ENCODE data around the gene PRAF2. TPM values are rescaled to one million over a fixed set of nuclear protein-coding genes. Genes with fewer than 3 reads are reported as not detected.

PRAF2 gene
- 14.8 TPM for total RNA-seq
- long read RNA-seq, transcript PRAF2-202 (3 exons, 1,334 nt), result major isoform, 11 of 13 reads
- long read RNA-seq, partial matches to known transcripts, result 1 of 13 reads
- long read RNA-seq, other reads (novel, unspliced or antisense), result 1 of 13 reads

- peak; percentile 96 for DNase-seq (ENCODE audit: low spot score)
- intact Hi-C loops (cut with DNase I), result no loop called here
These were observed at the start of gene PRAF2 for GRCh38 chrX:49073601-49074575. TSS of gene PRAF2 (minus strand) at chrX:49074002. CDS start at chrX:49073987, 15 bp downstream.

- DNase-seq (ENCODE audit: low spot score), result no peak
- intact Hi-C loops (cut with DNase I), result no loop called here
These were observed 48.7 kb upstream of the PRAF2 start for GRCh38 chrX:49122499-49122898.

- intact Hi-C loops (cut with DNase I), result no loop called here
These were observed 46.3 kb upstream of the PRAF2 start for GRCh38 chrX:49120091-49120490.

GRCh38 chrX:49117581-49117980 is 43.8 kb upstream of the PRAF2 start:
- no peak for DNase-seq (ENCODE audit: low spot score)

More at GRCh38 chrX:49120091-49120490, 46.3 kb upstream of the PRAF2 start:
- DNase-seq (ENCODE audit: low spot score), result no peak

GRCh38 chrX:49116716-49117115 is 42.9 kb upstream of the PRAF2 start:
- no peak for DNase-seq (ENCODE audit: low spot score)
- intact Hi-C loops (cut with DNase I), result no loop called here

More at GRCh38 chrX:49117581-49117980, 43.8 kb upstream of the PRAF2 start:
- intact Hi-C loops (cut with DNase I), result no loop called here

GRCh38 chrX:49116076-49116475 is 42.3 kb upstream of the PRAF2 start:
- DNase-seq (ENCODE audit: low spot score), result no peak
- intact Hi-C loops (cut with DNase I), result no loop called here

GRCh38 chrX:49111791-49112190 is 38.0 kb upstream of the PRAF2 start:
- intact Hi-C loops (cut with DNase I), result no loop called here
- DNase-seq (ENCODE audit: low spot score), result no peak

- no peak for DNase-seq (ENCODE audit: low spot score)
- intact Hi-C loops (cut with DNase I), result no loop called here
These were observed 36.6 kb upstream of the PRAF2 start for GRCh38 chrX:49110417-49110816.

- no peak for DNase-seq (ENCODE audit: low spot score)
- intact Hi-C loops (cut with DNase I), result no loop called here
These were observed 34.8 kb upstream of the PRAF2 start for GRCh38 chrX:49108641-49109040.

- no peak for DNase-seq (ENCODE audit: low spot score)
- intact Hi-C loops (cut with DNase I), result no loop called here
These were observed 33.1 kb upstream of the PRAF2 start for GRCh38 chrX:49106930-49107329.

- intact Hi-C loops (cut with DNase I), result no loop called here
- DNase-seq (ENCODE audit: low spot score), result no peak
These were observed 32.5 kb upstream of the PRAF2 start for GRCh38 chrX:49106296-49106695.

- intact Hi-C loops (cut with DNase I), result no loop called here
- DNase-seq (ENCODE audit: low spot score), result no peak
These were observed 29.8 kb upstream of the PRAF2 start for GRCh38 chrX:49103637-49104036.

GRCh38 chrX:49102190-49102589 is 28.4 kb upstream of the PRAF2 start:
- DNase-seq (ENCODE audit: low spot score), result no peak
- intact Hi-C loops (cut with DNase I), result no loop called here

GRCh38 chrX:49101629-49101984 is 27.8 kb upstream of the PRAF2 start:
- intact Hi-C loops (cut with DNase I), result no loop called here
- DNase-seq (ENCODE audit: low spot score), result no peak

GRCh38 chrX:49100704-49101628 is 27.2 kb upstream of the PRAF2 start:
- intact Hi-C loops (cut with DNase I), result no loop called here
- peak; percentile 95 for DNase-seq (ENCODE audit: low spot score)

- intact Hi-C loops (cut with DNase I), result no loop called here
- DNase-seq (ENCODE audit: low spot score), result no peak
These were observed 22.6 kb upstream of the PRAF2 start for GRCh38 chrX:49096419-49096818.

- no peak for DNase-seq (ENCODE audit: low spot score)
- intact Hi-C loops (cut with DNase I), result no loop called here
These were observed 15.8 kb upstream of the PRAF2 start for GRCh38 chrX:49089553-49089952.

- intact Hi-C loops (cut with DNase I), result no loop called here
- DNase-seq (ENCODE audit: low spot score), result no peak
These were observed 8.6 kb upstream of the PRAF2 start for GRCh38 chrX:49082271-49082871.

- peak; percentile 91 for DNase-seq (ENCODE audit: low spot score)
- intact Hi-C loops (cut with DNase I), result no loop called here
These were observed 6.0 kb upstream of the PRAF2 start, which contains the start of gene WDR45 for GRCh38 chrX:49079489-49080428. TSS of gene WDR45 (minus strand) at chrX:49079887. CDS start at chrX:49078095, 1,792 bp downstream.

Data from cardiac septum (tissue), 1 donor.